OCI-LY7 (cell line): Measurements from ENCODE around the gene GYG2. TPM values are rescaled to one million over a fixed set of nuclear protein-coding genes. Genes with fewer than 3 reads are reported as not detected.
"Not testable (repeated sequence)": the region's sequence is repeated elsewhere in the genome, so short reads cannot be mapped to it uniquely, and the experiment has no call there.

ENCODE experiments used
- BruUV-seq: library from RNA; stranded (reverse); fragments of 400-500 nt; replicated peaks from 2 replicates; lab custom pipeline; 2021; lab: Mats Ljungman, UMichigan
- CTCF ChIA-PET: fragments of 300-600 bp; sonication (Branson Sonifier 250); formaldehyde crosslinking; loops from one replicate; lab custom pipeline; 2022; ENCODE audit warnings: antibody characterized with exemption; ENCODE audit not compliant: unreplicated experiment; lab: Charles Lee
- POLR2A ChIA-PET: fragments of 300-600 bp; sonication (Branson Sonifier 250); formaldehyde crosslinking; loops from one replicate; lab custom pipeline; 2022; ENCODE audit warnings: antibody characterized with exemption; lab: Charles Lee
- DNase-seq: peaks from one replicate; pipeline ENCODE4 v3.0.0-alpha.2; 2015; ENCODE audit warnings: low spot score
- H2AFZ ChIP-seq: fragments of 200-600 bp; sonication (generic), shearing (Covaris generic); 2 replicates; pipeline ENCODE4 v1.6.1; 2014; ENCODE audit warnings: mild to moderate bottlenecking, antibody characterized with exemption, low read length, moderate library complexity
- H3K27ac ChIP-seq: fragments of 200-600 bp; sonication (generic); 2 replicates; pipeline ENCODE4 v1.5.1; 2014; ENCODE audit warnings: mixed run types, low read depth, mild to moderate bottlenecking, moderate library complexity, low read length, inconsistent platforms; ENCODE audit not compliant: poor library complexity, severe bottlenecking
- H3K36me3 ChIP-seq: fragments of 200-600 bp; sonication (generic); 2 replicates; pipeline ENCODE4 v1.6.1; 2014; ENCODE audit warnings: mild to moderate bottlenecking, antibody characterized with exemption, low read length, moderate library complexity, mixed read lengths; ENCODE audit not compliant: insufficient read depth
- H3K4me1 ChIP-seq: fragments of 200-600 bp; sonication (generic); 2 replicates; pipeline ENCODE4 v1.5.1; 2014; ENCODE audit warnings: mild to moderate bottlenecking, low read length; ENCODE audit not compliant: insufficient read depth, poor library complexity, severe bottlenecking
- H3K4me2 ChIP-seq: fragments of 200-600 bp; sonication (generic); 2 replicates; pipeline ENCODE4 v1.6.1; 2014; ENCODE audit warnings: mild to moderate bottlenecking, low read length
- H3K4me3 ChIP-seq: fragments of 200-600 bp; sonication (generic); 2 replicates; pipeline ENCODE4 v1.5.1; 2014; ENCODE audit warnings: mild to moderate bottlenecking, low read depth, low read length; ENCODE audit not compliant: poor library complexity, severe bottlenecking
- H3K79me2 ChIP-seq: fragments of 200-600 bp; sonication (generic); 2 replicates; pipeline ENCODE4 v1.6.1; 2016; ENCODE audit warnings: low read depth, mild to moderate bottlenecking, low read length, moderate library complexity, mixed read lengths; ENCODE audit not compliant: insufficient read depth
- H3K9me2 ChIP-seq: fragments of 200-600 bp; sonication (generic); 2 replicates; pipeline ENCODE4 v1.6.1; 2016; ENCODE audit warnings: mild to moderate bottlenecking, low read length, mixed read lengths; ENCODE audit not compliant: insufficient read depth
- H3K9me3 ChIP-seq: fragments of 200-600 bp; sonication (generic); 2 replicates; pipeline ENCODE4 v1.6.1; 2014; ENCODE audit warnings: mild to moderate bottlenecking, mixed run types, low read length, mixed read lengths
- H4K20me1 ChIP-seq: fragments of 200-600 bp; sonication (generic); 2 replicates; pipeline ENCODE4 v1.6.1; 2014; ENCODE audit warnings: mild to moderate bottlenecking, antibody characterized with exemption, low read length, moderate library complexity, mixed read lengths; ENCODE audit not compliant: insufficient read depth
- CTCF ChIP-seq: fragments of 200-600 bp; sonication (generic); conservative IDR thresholded peaks from 2 replicates; pipeline ENCODE4 v1.5.1; 2014; ENCODE audit warnings: mild to moderate bottlenecking, antibody characterized with exemption, low read length, moderate library complexity, mixed read lengths
- EZH2phosphoT487 ChIP-seq: fragments of 200-600 bp; sonication (generic); IDR thresholded peaks from 2 replicates; pipeline ENCODE4 v1.6.1; 2018; ENCODE audit warnings: low read depth, borderline replicate concordance, mild to moderate bottlenecking, mixed run types, antibody characterized with exemption, low read length, moderate library complexity, mixed read lengths
- intact Hi-C: fragments of 100-400 bp; cut with micrococcal nuclease; formaldehyde crosslinking; loops from one replicate; pipeline ENCODE4 v1.10.0; 2022; ENCODE audit not compliant: unreplicated experiment
- total RNA-seq, 2 experiments: library from RNA; depleted of rRNA in 1 of 2; stranded (reverse); fragments of >200 nt in 1 of 2; shearing (Covaris generic) in 1 of 2; gene quantifications; 2 replicates each; pipeline ENCODE4 v1.2.3, GENCODE V29; 2014 to 2022

Gene GYG2
- total RNA-seq, 2 experiments from 2014 or later = not detected

GRCh38 chrX:2892816-2893215 lies 64.1 kb downstream of the GYG2 start:
- intact Hi-C loops = no loop called here
- no peaks in the 10 kb centered on the region for H3K9me3 ChIP-seq
- no peaks in the 10 kb centered on the region for H3K79me2 ChIP-seq
- no peak overlapping the region for H2AFZ ChIP-seq
- H3K9me2 ChIP-seq = no peaks in the 10 kb centered on the region
- H4K20me1 ChIP-seq = no peaks in the 10 kb centered on the region
- H3K4me2 ChIP-seq = no peak overlapping the region
- no peaks in the 10 kb centered on the region for H3K36me3 ChIP-seq
- no peak for DNase-seq
- no TSS peak for BruUV-seq
- TF ChIP-seq CTCF (no peak), EZH2phosphoT487 (no peak)
- POLR2A ChIA-PET = no interaction called here
- H3K27ac ChIP-seq = no peak overlapping the region
- H3K4me1 ChIP-seq = no peaks in the 10 kb centered on the region
- CTCF ChIA-PET = no interaction called here
- H3K4me3 ChIP-seq = no peak overlapping the region

- TF ChIP-seq EZH2phosphoT487 = no peak
- no peak for TF ChIP-seq CTCF
- intact Hi-C loops = no loop called here
- H3K9me3 ChIP-seq = no peaks in the 10 kb centered on the region
These were observed 66.2 kb downstream of the GYG2 start for GRCh38 chrX:2894885-2895292.

GRCh38 chrX:2897311-2897689 lies 68.6 kb downstream of the GYG2 start:
- TF ChIP-seq EZH2phosphoT487 = no peak
- TF ChIP-seq CTCF = no peak
- Histone ChIP-seq H2AFZ (no peak overlapping the region), H3K9me2 (no peaks in the 10 kb centered on the region), H3K27ac (no peak overlapping the region), H3K79me2 (no peaks in the 10 kb centered on the region), H3K4me1 (no peaks in the 10 kb centered on the region), H3K4me2 (no peak overlapping the region), H3K36me3 (no peaks in the 10 kb centered on the region), H3K9me3 (no peaks in the 10 kb centered on the region), H4K20me1 (no peaks in the 10 kb centered on the region), H3K4me3 (no peak overlapping the region)
- DNase-seq = no peak
- ChIA-PET POLR2A (interaction anchor here (0.6 kb wide), 1 partner anchor 795 kb away, joined by 3 read pairs; no protein-coding TSS in a partner anchor), CTCF (no interaction called here)
- intact Hi-C loops = no loop called here
- no TSS peak for BruUV-seq

More at GRCh38 chrX:2894885-2895292, 66.2 kb downstream of the GYG2 start:
- no TSS peak for BruUV-seq
- Histone ChIP-seq H3K4me2 (no peak overlapping the region), H3K9me2 (no peaks in the 10 kb centered on the region), H3K79me2 (no peaks in the 10 kb centered on the region), H3K36me3 (no peaks in the 10 kb centered on the region), H3K4me3 (no peak overlapping the region), H4K20me1 (no peaks in the 10 kb centered on the region), H3K4me1 (no peaks in the 10 kb centered on the region), H3K27ac (no peak overlapping the region), H2AFZ (no peak overlapping the region)
- CTCF ChIA-PET = no interaction called here
- no peak for DNase-seq
- POLR2A ChIA-PET = no interaction called here

GRCh38 chrX:2897690-2898623 lies 69.2 kb downstream of the GYG2 start:
- H3K36me3 ChIP-seq, H3K4me2 ChIP-seq, H3K4me1 ChIP-seq, BruUV-seq, H3K9me2 ChIP-seq, CTCF ChIA-PET, H3K4me3 ChIP-seq, H4K20me1 ChIP-seq, H3K79me2 ChIP-seq, H3K27ac ChIP-seq, DNase-seq, H2AFZ ChIP-seq, intact Hi-C loops, H3K9me3 ChIP-seq: not testable (repeated sequence)
- POLR2A ChIA-PET = interaction anchor here (0.6 kb wide), 1 partner anchor 794 kb away, joined by 3 read pairs; no protein-coding TSS in a partner anchor
